Measurements from ENCODE around the gene KCTD1. TPM values are rescaled to one million over a fixed set of nuclear protein-coding genes. Genes with fewer than 3 reads are reported as not detected.

The KCTD1 gene
- total and polyA plus RNA-seq, 10 of the 15 experiments (the other 5 are each of a cell fraction or from before 2014, with no cell fraction given), result 1.5 to 13.4 (median 5.5) TPM

DNA sequence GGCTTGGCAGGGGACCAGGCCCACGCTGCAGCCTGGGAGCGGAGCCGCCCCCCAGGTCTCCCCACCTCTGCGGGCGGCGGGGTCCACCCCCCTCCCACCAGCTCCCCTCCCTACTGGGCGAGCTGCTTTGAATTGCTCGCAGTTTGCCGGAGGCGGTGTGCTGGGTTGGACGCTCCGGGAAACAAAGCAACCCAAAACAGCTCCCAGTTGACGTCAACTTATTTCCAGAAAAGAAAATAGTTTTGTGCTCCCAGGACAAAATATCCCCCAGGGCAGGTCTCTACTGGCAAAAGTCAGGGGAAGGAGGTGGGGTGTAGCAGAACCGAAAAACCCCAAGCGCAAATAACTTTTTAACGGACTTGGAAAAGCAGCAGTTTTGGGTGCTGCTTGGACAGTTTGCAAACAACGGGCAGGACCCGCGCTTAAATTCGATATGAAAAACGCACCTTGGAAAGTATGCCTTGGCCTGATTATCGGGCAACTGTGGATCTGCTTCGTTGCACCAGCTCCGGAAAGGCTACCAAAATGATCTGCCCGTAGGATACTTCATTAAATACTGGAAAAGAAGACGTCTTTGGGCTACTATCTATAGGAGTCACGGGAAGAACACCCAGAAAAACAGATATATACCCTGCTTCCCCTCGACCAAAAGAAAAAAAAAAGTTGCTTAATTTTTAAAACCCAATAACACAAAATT is 2.8 kb upstream of the KCTD1 start:
- CTCF ChIA-PET, result no interaction called here
- FAIRE-seq (no peak), ATAC-seq (no peak), DNase-seq (ENCODE audit: low read depth, low spot score) (no peak)
- RAD21 ChIA-PET (ENCODE audit: unreplicated experiment), result no interaction called here
- in situ Hi-C loops (cut with MboI) (no loop called here), intact Hi-C loops (cut with micrococcal nuclease; ENCODE audit: unreplicated experiment) (no loop called here)
- 18% methylated on average over 28 of the region's 28 CpGs for WGBS (ENCODE audit: insufficient coverage, insufficient replicate concordance, low lambda C conversion rate, missing lambda C conversion rate)
- H3K27me3 ChIP-seq (replicated peaks in 1 of 2; ENCODE audit: control insufficient read depth in 2 of 2, insufficient read depth in 2 of 2, low read length in 1 of 2), result peaks cover 4 to 8% of the 10 kb centered on the region in 2 experiments
- H4K20me1 ChIP-seq (ENCODE audit: control insufficient read depth, insufficient read depth), result no peaks in the 10 kb centered on the region
- no peak overlapping the region for H3K9ac ChIP-seq (ENCODE audit: control insufficient read depth, insufficient read depth, low read length)
- POLR2A ChIA-PET, result no interaction called here
- SMC1A ChIA-PET (ENCODE audit: uncharacterized antibody, unreplicated experiment), result interaction anchor here (1.0 to 3.0 kb wide), 2 partner anchors 167 to 244 kb away, joined by 4 to 7 read pairs; no protein-coding TSS in a partner anchor
- 0 out of 2 replicates have a peak overlapping the region, but pooled peaks have one; percentile 7 for H2AFZ ChIP-seq (ENCODE audit: control insufficient read depth, low read depth, low read length)
- TF ChIP-seq, protein P1, sequence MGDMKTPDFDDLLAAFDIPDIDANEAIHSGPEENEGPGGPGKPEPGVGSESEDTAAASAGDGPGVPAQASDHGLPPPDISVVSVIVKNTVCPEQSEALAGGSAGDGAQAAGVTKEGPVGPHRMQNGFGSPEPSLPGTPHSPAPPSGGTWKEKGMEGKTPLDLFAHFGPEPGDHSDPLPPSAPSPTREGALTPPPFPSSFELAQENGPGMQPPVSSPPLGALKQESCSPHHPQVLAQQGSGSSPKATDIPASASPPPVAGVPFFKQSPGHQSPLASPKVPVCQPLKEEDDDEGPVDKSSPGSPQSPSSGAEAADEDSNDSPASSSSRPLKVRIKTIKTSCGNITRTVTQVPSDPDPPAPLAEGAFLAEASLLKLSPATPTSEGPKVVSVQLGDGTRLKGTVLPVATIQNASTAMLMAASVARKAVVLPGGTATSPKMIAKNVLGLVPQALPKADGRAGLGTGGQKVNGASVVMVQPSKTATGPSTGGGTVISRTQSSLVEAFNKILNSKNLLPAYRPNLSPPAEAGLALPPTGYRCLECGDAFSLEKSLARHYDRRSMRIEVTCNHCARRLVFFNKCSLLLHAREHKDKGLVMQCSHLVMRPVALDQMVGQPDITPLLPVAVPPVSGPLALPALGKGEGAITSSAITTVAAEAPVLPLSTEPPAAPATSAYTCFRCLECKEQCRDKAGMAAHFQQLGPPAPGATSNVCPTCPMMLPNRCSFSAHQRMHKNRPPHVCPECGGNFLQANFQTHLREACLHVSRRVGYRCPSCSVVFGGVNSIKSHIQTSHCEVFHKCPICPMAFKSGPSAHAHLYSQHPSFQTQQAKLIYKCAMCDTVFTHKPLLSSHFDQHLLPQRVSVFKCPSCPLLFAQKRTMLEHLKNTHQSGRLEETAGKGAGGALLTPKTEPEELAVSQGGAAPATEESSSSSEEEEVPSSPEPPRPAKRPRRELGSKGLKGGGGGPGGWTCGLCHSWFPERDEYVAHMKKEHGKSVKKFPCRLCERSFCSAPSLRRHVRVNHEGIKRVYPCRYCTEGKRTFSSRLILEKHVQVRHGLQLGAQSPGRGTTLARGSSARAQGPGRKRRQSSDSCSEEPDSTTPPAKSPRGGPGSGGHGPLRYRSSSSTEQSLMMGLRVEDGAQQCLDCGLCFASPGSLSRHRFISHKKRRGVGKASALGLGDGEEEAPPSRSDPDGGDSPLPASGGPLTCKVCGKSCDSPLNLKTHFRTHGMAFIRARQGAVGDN (IDR thresholded peaks at IDR 0.05), result no peak
- peak; percentile 85 for TF ChIP-seq BMI1 (IDR thresholded peaks at IDR 0.05; ENCODE audit: borderline replicate concordance)
- no peaks in the 10 kb centered on the region for H3K9me3 ChIP-seq (replicated peaks; ENCODE audit: control insufficient read depth, insufficient read depth, low read length)
- peaks cover 11% of the 10 kb centered on the region for H3K79me2 ChIP-seq (ENCODE audit: control insufficient read depth, insufficient read depth, low read length)
- H3K36me3 ChIP-seq (ENCODE audit: control insufficient read depth in 2 of 2, insufficient read depth in 2 of 2, low read length in 1 of 2), result no peaks in the 10 kb centered on the region
- no peak overlapping the region for H3K27ac ChIP-seq (ENCODE audit: control insufficient read depth, insufficient read depth)
- BruUV-seq (replicated peaks), result no TSS peak
- peak overlapping the region; percentile 70; the same call in 1 of the 2 replicates for H3K4me3 ChIP-seq
- H3K4me1 ChIP-seq (ENCODE audit: control insufficient read depth, insufficient read depth, low read length), result peaks cover 34% of the 10 kb centered on the region
- peak overlapping the region; percentile 98 for H3K4me2 ChIP-seq (ENCODE audit: control insufficient read depth, insufficient read depth)
